ENCODE results near the gene CDH13.

Gene CDH13

GRCh38 chr16:83397601-83398291 is 771.0 kb downstream of the CDH13 start:
- TF ChIP-seq CTCF (IDR thresholded peaks at IDR 0.05; ENCODE audit: low read length) (no peak), EZH2 (optimal IDR thresholded peaks at IDR 0.05; ENCODE audit: low read depth, low read length) (no peak), EZH2phosphoT487 (IDR thresholded peaks at IDR 0.05; ENCODE audit: low read length) (no peak)
- Histone ChIP-seq H3K9me2 (replicated peaks; ENCODE audit: insufficient read depth, low read length) (no peaks in the 10 kb centered on the region), H3K36me3 (replicated peaks; ENCODE audit: insufficient read depth, low read length) (no peaks in the 10 kb centered on the region), H3F3A (ENCODE audit: insufficient read depth, low read length) (no peaks in the 10 kb centered on the region), H3K79me2 (ENCODE audit: low read length) (no peaks in the 10 kb centered on the region), H2AFZ (ENCODE audit: low read length) (no peak overlapping the region), H3K4me2 (ENCODE audit: low read depth, low read length) (no peak overlapping the region), H3K4me1 (ENCODE audit: low read length) (no peaks in the 10 kb centered on the region), H4K20me1 (ENCODE audit: insufficient read depth, low read length) (no peaks in the 10 kb centered on the region), H3K4me3 (ENCODE audit: low read length) (no peak overlapping the region), H3K9me3 (replicated peaks; ENCODE audit: insufficient read depth, low read length) (no peaks in the 10 kb centered on the region), H3K27ac (ENCODE audit: low read length) (no peak overlapping the region), H3K27me3 (replicated peaks; ENCODE audit: insufficient read depth, low read length) (no peaks in the 10 kb centered on the region), H3K9ac (ENCODE audit: low read length) (no peak overlapping the region)
- DNase-seq: no peak

- Histone ChIP-seq H3K9me3 (replicated peaks; ENCODE audit: insufficient read depth, low read length) (no peaks in the 10 kb centered on the region), H3K9me2 (replicated peaks; ENCODE audit: insufficient read depth, low read length) (no peaks in the 10 kb centered on the region), H2AFZ (ENCODE audit: low read length) (no peak overlapping the region), H3K4me2 (ENCODE audit: low read depth, low read length) (no peak overlapping the region), H3K27ac (ENCODE audit: low read length) (no peak overlapping the region), H3K36me3 (replicated peaks; ENCODE audit: insufficient read depth, low read length) (no peaks in the 10 kb centered on the region), H3K79me2 (ENCODE audit: low read length) (no peaks in the 10 kb centered on the region), H3K4me3 (ENCODE audit: low read length) (no peak overlapping the region), H3K4me1 (ENCODE audit: low read length) (no peaks in the 10 kb centered on the region), H3K27me3 (replicated peaks; ENCODE audit: insufficient read depth, low read length) (no peaks in the 10 kb centered on the region), H3K9ac (ENCODE audit: low read length) (no peak overlapping the region), H3F3A (ENCODE audit: insufficient read depth, low read length) (no peaks in the 10 kb centered on the region), H4K20me1 (ENCODE audit: insufficient read depth, low read length) (no peaks in the 10 kb centered on the region)
- no peak for TF ChIP-seq EZH2 (optimal IDR thresholded peaks at IDR 0.05; ENCODE audit: low read depth, low read length)
- TF ChIP-seq EZH2phosphoT487 (IDR thresholded peaks at IDR 0.05; ENCODE audit: low read length): no peak
- TF ChIP-seq CTCF (IDR thresholded peaks at IDR 0.05; ENCODE audit: low read length): no peak
- DNase-seq: no peak
These were observed 773.5 kb downstream of the CDH13 start for GRCh38 chr16:83400234-83400633.

- H3K4me2 ChIP-seq (ENCODE audit: low read depth, low read length): no peak overlapping the region
- H3K36me3 ChIP-seq (replicated peaks; ENCODE audit: insufficient read depth, low read length): no peaks in the 10 kb centered on the region
- no peaks in the 10 kb centered on the region for H3K27me3 ChIP-seq (replicated peaks; ENCODE audit: insufficient read depth, low read length)
- no peak overlapping the region for H3K4me3 ChIP-seq (ENCODE audit: low read length)
- H3K9ac ChIP-seq (ENCODE audit: low read length): no peak overlapping the region
- no peaks in the 10 kb centered on the region for H3K79me2 ChIP-seq (ENCODE audit: low read length)
- no peak overlapping the region for H2AFZ ChIP-seq (ENCODE audit: low read length)
- no peak for DNase-seq
- no peaks in the 10 kb centered on the region for H4K20me1 ChIP-seq (ENCODE audit: insufficient read depth, low read length)
- H3K9me2 ChIP-seq (replicated peaks; ENCODE audit: insufficient read depth, low read length): no peaks in the 10 kb centered on the region
- TF ChIP-seq CTCF (IDR thresholded peaks at IDR 0.05; ENCODE audit: low read length): no peak
- TF ChIP-seq EZH2 (optimal IDR thresholded peaks at IDR 0.05; ENCODE audit: low read depth, low read length): no peak
- TF ChIP-seq EZH2phosphoT487 (IDR thresholded peaks at IDR 0.05; ENCODE audit: low read length): no peak
- no peaks in the 10 kb centered on the region for H3K9me3 ChIP-seq (replicated peaks; ENCODE audit: insufficient read depth, low read length)
- H3K4me1 ChIP-seq (ENCODE audit: low read length): no peaks in the 10 kb centered on the region
- H3F3A ChIP-seq (ENCODE audit: insufficient read depth, low read length): no peaks in the 10 kb centered on the region
- no peak overlapping the region for H3K27ac ChIP-seq (ENCODE audit: low read length)
These were observed 775.5 kb downstream of the CDH13 start for GRCh38 chr16:83402160-83402814.
